A673 (cell line): Measurements from ENCODE around the gene RPP25L.

Experiments used
- CTCF ChIP-seq: fragments of 300-800, 200-600 bp; sonication (generic); conservative IDR thresholded peaks from 2 replicates; pipeline ENCODE4 v1.5.1; 2017; ENCODE audit warnings: low read depth, mild to moderate bottlenecking, antibody characterized with exemption, low read length, moderate library complexity, mixed read lengths
- EZH2 ChIP-seq: fragments of 200-600 bp; sonication (generic); IDR thresholded peaks from 2 replicates; pipeline ENCODE4 v1.6.1; 2017; ENCODE audit warnings: borderline replicate concordance, low read depth, mild to moderate bottlenecking, mixed read lengths, antibody characterized with exemption, low read length; ENCODE audit not compliant: poor library complexity, severe bottlenecking

DNA sequence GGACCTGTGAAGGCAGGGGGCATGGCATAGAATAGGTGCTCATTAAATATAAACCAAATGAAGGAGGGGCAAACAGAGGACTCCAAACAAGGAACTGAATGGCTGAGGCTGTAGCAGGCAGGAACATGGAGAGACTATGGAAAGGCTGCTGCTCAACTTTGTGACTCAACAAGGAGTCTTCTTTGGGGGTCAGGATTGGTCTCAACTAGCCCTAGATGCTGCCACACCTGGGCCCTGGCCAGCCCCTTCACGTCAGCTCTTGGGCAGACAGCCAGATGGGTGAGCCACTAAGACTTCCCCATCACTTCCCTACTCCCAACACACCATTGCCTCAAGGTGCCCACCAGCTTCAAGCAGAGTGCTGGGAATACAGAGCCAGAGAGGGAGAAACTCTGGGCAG is 11.0 kb downstream of the RPP25L start:
- TF ChIP-seq CTCF, result no peak
- no peak for TF ChIP-seq EZH2
